Stimulated activated CD4-positive, alpha-beta T cell treated with anti-CD3 and anti-CD28 coated beads, Interleukin-15, amount 100 ng/mL, for 1 hour (primary cell): ENCODE measurements around the gene SLC6A14.

ENCODE experiments used
- DNase-seq, 2 donors: peaks; one replicate each; pipeline ENCODE4 v3.0.0-alpha.2; 2020; ENCODE audit warnings: low read depth in 1 of 2, low spot score in 1 of 2

The SLC6A14 gene, protein sequence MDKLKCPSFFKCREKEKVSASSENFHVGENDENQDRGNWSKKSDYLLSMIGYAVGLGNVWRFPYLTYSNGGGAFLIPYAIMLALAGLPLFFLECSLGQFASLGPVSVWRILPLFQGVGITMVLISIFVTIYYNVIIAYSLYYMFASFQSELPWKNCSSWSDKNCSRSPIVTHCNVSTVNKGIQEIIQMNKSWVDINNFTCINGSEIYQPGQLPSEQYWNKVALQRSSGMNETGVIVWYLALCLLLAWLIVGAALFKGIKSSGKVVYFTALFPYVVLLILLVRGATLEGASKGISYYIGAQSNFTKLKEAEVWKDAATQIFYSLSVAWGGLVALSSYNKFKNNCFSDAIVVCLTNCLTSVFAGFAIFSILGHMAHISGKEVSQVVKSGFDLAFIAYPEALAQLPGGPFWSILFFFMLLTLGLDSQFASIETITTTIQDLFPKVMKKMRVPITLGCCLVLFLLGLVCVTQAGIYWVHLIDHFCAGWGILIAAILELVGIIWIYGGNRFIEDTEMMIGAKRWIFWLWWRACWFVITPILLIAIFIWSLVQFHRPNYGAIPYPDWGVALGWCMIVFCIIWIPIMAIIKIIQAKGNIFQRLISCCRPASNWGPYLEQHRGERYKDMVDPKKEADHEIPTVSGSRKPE

DNA sequence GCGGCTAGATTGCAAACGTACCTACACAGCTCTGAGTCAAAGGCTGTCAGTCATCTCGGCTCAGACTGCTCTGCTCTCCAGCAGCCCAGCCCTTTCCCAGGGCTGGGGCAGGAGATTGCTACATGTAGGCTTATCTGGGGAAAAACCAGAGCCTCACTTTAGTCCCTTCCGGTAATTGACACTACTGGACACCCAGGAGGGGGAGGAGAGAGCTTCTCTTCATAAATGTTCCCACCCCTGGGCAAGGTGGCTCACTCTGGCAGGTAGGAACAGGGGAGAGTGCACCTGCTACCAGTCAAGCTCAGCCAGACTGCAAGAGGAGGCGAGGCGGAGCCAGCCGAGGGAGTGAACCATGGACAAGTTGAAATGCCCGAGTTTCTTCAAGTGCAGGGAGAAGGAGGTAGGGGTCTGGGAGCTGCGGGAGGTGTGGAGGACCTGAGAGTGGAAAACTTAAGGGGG is at the start of gene SLC6A14:
TSS of gene SLC6A14 (plus strand) at position 249 of the 459 bp plus-strand sequence. CDS start at position 353, 104 bp downstream.
- no peak for DNase-seq

DNA sequence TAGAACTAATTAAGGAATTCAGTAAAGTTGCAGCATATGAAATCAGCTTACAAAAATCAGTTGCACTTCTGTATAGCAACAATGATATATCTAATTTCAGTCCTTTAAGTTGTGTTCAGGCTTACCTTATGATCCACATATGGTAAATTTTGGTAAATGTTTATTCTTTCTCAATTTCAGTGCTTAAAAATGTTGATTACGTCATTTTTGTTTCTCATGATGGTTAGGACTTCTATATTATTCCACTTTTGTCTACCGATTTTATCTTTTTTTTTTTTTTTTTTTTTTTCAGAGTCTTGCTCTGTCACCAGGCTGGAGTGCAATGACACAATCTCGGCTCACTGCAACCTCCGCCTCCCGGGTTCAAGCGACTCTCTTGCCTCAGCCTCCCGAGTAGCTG is 40.7 kb upstream of the SLC6A14 start:
- DNase-seq, result no peak

DNA sequence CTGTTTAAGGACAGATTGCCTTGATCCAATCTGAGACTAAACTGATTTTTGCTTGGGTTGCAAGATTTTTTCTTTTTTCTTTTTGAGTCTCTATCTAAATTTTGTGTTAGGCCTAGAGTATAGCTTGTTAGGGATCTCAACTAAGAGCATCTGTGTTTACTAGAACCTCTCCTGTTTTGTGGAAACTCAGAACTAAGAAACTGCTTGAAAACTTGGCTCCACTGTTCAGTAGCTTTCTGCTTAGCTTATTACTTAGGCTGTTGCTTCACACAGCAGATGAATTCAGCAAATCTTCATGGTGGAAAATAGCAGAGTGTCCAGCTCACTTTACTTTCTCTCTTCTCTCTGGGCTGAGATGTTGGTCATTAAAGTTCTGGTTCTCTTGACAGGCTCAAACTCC is 36.7 kb upstream of the SLC6A14 start:
- DNase-seq, result no peak

DNA sequence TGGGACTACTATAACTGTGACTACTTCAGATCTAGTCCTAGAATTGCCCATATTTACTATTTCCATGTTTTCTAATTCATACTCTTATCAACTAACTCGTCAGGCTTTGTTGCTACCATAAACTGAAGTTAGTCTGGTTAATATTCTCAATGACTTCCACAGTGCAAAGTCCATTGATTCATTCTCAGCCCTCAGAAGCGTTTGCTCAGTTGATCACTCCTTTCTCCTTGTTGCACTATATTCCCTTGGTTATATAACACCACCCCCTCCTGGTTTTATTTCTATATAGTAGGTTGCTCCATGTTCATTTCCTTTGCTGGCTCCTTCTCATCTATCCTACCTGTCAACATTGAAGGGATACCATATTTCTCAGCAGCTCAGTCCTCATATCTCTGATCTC is 27.2 kb upstream of the SLC6A14 start:
- DNase-seq, result no peak

DNA sequence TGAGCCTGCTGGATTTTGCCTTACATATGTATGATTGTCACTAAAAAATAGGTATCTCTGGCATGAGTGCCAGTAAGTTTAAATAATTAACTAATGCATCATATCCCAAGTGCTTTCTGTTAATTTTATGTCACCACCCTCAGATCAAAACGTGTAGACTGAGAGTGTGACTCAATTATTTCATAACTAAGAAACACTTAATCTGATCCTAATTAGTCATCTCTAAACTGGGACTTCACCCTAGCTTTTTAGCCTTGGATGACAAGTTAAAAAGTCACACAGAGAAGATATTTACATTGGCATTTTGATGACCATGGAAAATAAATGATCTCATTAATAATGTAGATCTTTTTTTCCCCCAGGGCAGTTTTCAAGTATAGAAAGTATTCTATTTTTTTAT is 23.1 kb upstream of the SLC6A14 start:
- DNase-seq, result no peak

DNA sequence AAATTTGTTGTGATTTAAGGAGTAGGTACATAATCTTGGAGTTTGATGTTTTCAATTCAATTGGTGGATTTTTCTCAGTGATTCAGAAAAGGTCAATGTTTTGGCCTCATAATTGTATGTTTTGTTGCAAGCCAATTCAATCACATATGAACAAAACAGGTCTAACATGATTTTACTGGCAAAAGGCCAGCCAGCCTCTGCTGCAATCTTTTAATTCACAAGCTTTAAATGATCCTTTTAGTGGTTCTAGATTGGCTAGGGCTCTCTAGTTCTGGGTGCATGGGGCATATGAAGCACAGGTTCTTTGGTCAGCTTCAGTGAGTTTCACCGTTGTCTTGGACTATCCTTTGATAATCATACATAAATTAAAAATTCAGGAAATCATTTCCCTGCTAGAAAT is 19.2 kb upstream of the SLC6A14 start:
- DNase-seq, result no peak

DNA sequence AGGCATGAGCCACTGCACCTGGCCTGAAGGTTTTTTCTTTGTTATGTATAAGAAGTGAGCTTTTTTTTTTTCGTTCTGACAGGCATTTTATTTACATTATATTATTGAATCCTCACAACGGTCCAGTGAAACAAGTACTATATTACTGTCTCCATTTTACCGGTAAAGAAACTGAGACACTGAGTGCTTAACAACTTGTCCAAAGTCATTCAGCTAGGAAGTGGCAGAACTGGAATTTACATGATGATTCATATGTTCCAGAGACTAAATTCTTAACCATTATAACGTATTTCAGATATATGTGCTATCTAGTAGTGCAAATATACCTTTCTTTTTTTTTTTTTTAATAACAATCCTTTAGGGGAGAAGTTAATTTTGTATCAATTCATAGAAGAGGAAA is 18.4 kb upstream of the SLC6A14 start:
- DNase-seq, result no peak

DNA sequence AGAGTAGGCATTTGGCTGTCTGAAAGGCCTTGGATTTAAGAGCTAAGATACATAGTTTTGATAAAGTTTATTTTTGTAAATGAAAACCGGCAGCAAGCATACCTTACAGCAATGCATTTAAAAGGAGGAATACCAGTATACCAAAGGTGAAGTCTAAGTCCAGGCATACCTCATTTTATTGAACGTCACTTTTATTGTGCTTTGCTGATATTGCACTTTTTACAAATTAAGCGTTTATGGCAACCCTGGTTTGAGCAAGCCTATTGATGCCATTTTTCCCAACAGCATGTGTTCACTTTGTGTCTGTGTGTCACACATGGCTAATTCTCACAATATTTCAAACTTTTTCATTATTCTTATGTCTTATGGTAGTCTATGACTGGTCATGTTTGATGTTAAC is 8.4 kb upstream of the SLC6A14 start:
- no peak for DNase-seq

DNA sequence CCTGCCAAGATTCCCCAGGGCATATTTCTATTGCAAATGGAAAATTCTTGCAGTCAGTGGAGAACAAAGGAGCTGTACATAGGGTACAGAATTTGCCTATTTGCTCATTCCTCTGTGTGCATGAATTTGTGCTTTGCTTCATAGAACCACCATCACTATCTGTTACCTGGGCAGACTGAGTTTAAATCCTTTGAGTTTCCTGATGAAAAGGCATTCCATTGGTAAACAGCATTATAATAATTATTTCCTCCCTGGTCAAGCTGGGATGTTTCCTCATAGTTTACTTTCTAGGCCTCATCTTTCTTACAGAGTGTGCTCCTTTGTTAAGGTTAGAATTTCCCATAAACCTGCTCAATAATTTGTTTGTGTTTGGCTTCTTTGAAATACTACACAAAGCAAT is 809 bp upstream of the SLC6A14 start:
- DNase-seq, result no peak

DNA sequence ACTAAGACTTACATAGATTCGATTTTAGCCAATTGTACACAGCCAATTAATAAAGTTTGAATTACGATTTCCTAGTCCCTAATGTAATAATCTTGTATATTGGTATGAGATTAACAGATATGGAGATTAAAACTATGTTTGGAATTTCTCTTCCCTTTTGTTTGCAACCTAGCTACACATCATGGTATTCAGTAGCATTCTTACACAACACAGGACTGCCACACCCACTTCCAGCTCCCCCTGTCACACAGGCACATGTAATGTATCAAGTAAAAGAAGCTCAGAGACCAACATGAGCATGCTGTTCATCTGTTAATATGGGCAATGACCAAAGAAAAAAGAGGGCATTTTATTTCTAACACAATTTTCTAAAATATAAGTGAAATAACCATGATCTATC is 12.8 kb downstream of the SLC6A14 start:
- no peak for DNase-seq

DNA sequence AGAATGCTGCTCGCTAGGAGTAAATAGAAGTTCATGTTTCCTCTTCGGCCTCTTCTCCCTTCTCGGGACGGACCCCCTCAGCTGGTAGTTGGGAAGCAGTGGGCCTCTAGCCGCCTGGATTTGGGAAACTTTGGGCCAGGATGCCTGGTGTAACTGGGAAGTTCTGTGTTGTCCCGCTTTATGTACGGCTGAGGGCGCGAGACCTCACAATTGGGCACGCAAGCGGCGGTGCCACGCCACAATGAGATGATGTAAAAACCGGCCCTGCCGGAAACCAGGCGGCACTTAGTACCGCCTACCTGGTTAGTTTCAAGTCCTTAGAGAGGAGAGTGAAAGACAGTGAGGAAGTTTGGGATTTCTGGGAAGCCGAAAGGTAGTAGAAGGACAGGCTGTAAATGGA is 26.4 kb downstream of the SLC6A14 start, which contains the start of gene CT83:
TSS of gene CT83 (minus strand) at position 155 of the 400 bp plus-strand sequence. CDS start at position 35, 120 bp downstream.
- DNase-seq, result no peak

DNA sequence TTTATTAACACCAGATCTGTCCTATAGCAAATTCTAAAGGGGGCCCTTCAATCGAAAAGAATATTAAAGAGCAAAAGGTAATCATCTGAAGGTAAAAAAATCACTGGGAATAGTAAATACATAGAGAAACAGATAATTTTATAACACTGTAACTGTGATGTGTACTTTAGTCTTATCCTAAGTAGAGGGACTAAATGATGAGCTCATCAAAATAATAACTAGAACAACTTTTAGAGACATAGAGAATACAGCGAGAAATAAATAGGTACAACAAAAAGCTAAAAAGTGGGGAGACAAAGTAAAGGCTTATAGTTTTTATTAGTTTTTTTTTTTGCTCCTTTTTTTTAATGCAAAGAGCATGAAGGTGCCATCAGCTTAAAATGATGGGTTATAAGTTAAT is 43.7 kb downstream of the SLC6A14 start:
- no peak for DNase-seq

DNA sequence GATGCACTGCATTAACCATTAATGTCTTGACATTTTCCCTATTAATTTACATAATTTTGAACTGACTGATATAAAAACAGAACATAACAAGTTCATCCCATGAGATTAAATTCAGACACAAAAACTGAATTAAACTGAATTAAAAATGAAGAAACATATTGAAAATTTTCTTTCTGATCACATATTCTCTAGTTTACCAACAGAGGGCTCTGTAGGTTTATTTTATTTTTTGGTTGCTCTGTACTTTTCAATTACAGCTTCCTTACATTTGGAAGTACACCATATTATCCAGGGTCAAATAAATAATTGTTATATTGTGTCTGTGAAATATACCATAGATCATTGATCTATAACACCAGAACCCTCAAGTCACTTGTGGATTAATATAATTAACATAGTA is 53.7 kb downstream of the SLC6A14 start:
- no peak for DNase-seq

DNA sequence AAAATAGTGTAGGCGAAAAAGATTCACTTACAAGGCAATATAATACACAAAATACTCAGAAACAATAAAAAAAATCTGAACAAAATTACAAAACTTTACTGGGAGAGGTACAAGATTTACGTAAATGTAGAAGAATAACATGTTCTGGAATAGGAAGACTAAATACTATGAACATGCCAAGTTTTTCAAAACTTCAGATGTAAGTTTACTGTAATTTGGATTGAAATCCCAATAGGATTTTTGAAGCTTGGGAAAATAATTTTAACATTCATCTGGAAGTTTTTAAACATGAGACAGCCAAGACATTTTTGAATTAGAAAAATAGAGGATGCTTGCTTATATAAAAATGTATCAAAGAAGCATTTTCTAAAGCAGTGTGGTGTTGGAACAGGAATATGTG is 56.9 kb downstream of the SLC6A14 start:
- no peak for DNase-seq

DNA sequence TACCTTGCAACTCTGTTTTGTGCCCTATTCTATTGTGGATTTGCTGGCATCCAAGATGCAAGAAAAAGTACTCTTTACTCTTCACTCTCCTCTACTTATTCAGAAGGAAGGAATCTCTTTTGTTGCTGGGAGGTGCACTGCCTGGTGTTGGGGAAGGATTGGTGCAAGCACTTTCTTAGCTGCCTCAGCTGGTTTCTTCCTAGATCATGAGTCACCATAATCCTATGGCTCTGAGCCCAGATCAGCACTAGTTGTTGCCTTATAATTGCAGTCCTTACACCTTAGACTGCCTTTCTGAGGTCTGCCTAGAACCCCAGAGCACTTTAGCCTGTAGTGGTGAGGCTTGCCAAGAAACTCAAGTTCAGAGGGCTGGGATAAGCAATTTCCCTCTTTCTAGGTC is 63.4 kb downstream of the SLC6A14 start:
- DNase-seq, result no peak
